Epithelial cell of umbilical artery (primary cell): Measurements from ENCODE around the gene KRTAP6-2. TPM values are rescaled to one million over a fixed set of nuclear protein-coding genes. Genes with fewer than 3 reads are reported as not detected.

Experiments
- total RNA-seq: library from RNA; depleted of rRNA; stranded (reverse); fragments of >200 nt; gene quantifications from 2 replicates; pipeline ENCODE4 v1.2.3, GENCODE V29; 2014

Gene KRTAP6-2
- total RNA-seq = not detected in 2 replicates

DNA sequence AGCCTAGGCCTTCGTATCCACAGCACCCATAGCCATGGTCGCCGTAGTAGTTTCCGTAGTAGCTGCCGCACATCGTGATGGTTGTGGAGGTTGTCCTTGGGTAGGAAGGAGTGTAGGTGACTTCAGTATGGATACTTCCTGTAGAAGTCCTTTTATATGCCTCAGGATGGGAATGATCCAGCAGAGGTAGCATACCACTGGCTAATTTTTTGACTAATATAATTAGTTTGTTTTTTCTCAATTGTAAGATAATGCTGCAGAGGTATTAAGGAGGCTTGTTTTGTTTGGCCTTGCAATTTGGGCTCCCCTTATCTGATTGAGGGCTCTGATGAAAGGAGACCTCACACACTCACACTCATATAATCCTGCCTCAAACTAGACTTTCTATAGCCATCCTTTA is at the start of gene KRTAP6-2:
Gene KRTAP6-2, minus strand, starts transcription at position 101 of the 400 bp plus-strand sequence. Its CDS starts 28 bp downstream, at position 73.

GRCh38 chr21:30642564-30642963 is 43.9 kb upstream of the KRTAP6-2 start, which contains the start of gene KRTAP20-3:
KRTAP20-3 (plus strand) TSS chr21:30642864.

GRCh38 chr21:30634906-30635305 is 36.2 kb upstream of the KRTAP6-2 start, which contains the start of gene KRTAP20-2:
KRTAP20-2 (plus strand) TSS chr21:30635206; CDS start chr21:30635264, 58 bp downstream.

DNA sequence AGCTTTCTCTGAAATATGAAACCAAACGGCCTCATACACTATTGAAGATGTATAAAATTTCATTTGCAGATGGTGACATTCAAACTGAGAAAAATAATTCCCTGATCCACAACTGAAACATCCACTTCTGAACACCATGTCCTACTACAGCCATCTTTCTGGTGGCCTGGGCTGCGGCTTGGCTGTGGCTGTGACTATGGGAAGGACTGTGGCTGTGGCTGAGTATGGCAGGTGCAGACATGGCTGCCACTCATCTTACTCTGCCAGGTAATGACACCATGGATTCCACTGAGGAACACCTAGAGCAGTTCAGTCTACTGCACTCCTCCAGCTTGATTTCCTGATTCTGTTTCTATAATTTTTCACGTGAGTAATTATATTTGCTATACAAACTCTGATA is 21.8 kb upstream of the KRTAP6-2 start, which contains the start of gene KRTAP20-4:
Gene KRTAP20-4, plus strand, starts transcription at position 106 of the 400 bp plus-strand sequence.

GRCh38 chr21:30616125-30616524 is 17.4 kb upstream of the KRTAP6-2 start, which contains the start of gene KRTAP20-1:
KRTAP20-1 (plus strand) TSS chr21:30616425; CDS start chr21:30616455, 30 bp downstream.

GRCh38 chr21:30613836-30614235 is 15.1 kb upstream of the KRTAP6-2 start, which contains the start of gene KRTAP6-1:
KRTAP6-1 (minus strand) TSS chr21:30613930; CDS start chr21:30613904, 26 bp downstream.

GRCh38 chr21:30600787-30601186 is 2.1 kb upstream of the KRTAP6-2 start, which contains the start of gene KRTAP22-1:
KRTAP22-1 (plus strand) TSS chr21:30601087.

GRCh38 chr21:30592140-30592539 is 6.6 kb downstream of the KRTAP6-2 start, which contains the start of gene KRTAP6-3:
KRTAP6-3 (plus strand) TSS chr21:30592440; CDS start chr21:30592446, 6 bp downstream.

DNA sequence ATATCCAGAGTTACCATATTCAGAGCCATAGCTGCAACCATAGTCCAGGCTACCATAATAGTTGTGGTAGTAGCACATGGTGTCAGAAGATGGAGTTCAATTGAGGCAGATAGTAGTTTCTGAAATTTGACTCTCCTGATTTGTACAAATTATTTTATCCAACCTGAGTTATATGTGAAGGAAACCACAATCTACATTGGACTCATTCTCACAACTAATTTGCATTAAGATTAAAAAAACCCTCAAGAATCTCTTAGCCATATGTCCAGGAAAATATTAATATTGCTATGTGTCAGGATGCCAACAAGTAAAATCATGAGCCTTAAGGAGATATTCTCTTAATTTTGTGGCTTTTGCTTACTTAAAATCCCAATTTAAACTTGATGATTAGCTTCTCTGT is 8.4 kb downstream of the KRTAP6-2 start, which contains the start of gene KRTAP22-2:
Gene KRTAP22-2, minus strand, starts transcription at position 101 of the 400 bp plus-strand sequence.

GRCh38 chr21:30561264-30561895 is 37.3 kb downstream of the KRTAP6-2 start, which contains the start of gene KRTAP19-7:
KRTAP19-7 (minus strand) TSS chr21:30561314; CDS start chr21:30561289, 25 bp downstream.

Other genes with a start within 250 kb of the KRTAP6-2 start
- not detected in 2 replicates for gene KRTAP13-2, start 226.6 kb downstream of the KRTAP6-2 start, total RNA-seq
- not detected in 2 replicates for gene KRTAP13-1, start 202.9 kb downstream of the KRTAP6-2 start, total RNA-seq
- gene KRTAP13-3, start 173.0 kb downstream of the KRTAP6-2 start, total RNA-seq = not detected in 2 replicates
- gene KRTAP13-4, start 168.7 kb downstream of the KRTAP6-2 start, total RNA-seq = not detected in 2 replicates
- gene KRTAP15-1, start 158.6 kb downstream of the KRTAP6-2 start, total RNA-seq = not detected in 2 replicates
- not detected in 2 replicates for gene KRTAP19-1, start 118.5 kb downstream of the KRTAP6-2 start, total RNA-seq
- not detected in 2 replicates for gene KRTAP19-2, start 111.5 kb downstream of the KRTAP6-2 start, total RNA-seq
- not detected in 2 replicates for gene KRTAP19-3, start 106.9 kb downstream of the KRTAP6-2 start, total RNA-seq
- gene KRTAP19-4, start 101.7 kb downstream of the KRTAP6-2 start, total RNA-seq = not detected in 2 replicates
- not detected in 2 replicates for gene KRTAP19-5, start 96.8 kb downstream of the KRTAP6-2 start, total RNA-seq
- not detected in 2 replicates for gene KRTAP19-6, start 57.0 kb downstream of the KRTAP6-2 start, total RNA-seq
- not detected in 2 replicates for gene KRTAP19-7, start 37.6 kb downstream of the KRTAP6-2 start, total RNA-seq
- gene KRTAP22-2, start 8.5 kb downstream of the KRTAP6-2 start, total RNA-seq = not detected in 2 replicates
- not detected in 2 replicates for gene KRTAP6-3, start 6.5 kb downstream of the KRTAP6-2 start, total RNA-seq
- gene KRTAP22-1, start 2.2 kb upstream of the KRTAP6-2 start, total RNA-seq = not detected in 2 replicates
- not detected in 2 replicates for gene KRTAP6-1, start 15.0 kb upstream of the KRTAP6-2 start, total RNA-seq
- not detected in 2 replicates for gene KRTAP20-1, start 17.5 kb upstream of the KRTAP6-2 start, total RNA-seq
- not detected in 2 replicates for gene KRTAP20-4, start 21.7 kb upstream of the KRTAP6-2 start, total RNA-seq
- not detected in 2 replicates for gene KRTAP20-2, start 36.3 kb upstream of the KRTAP6-2 start, total RNA-seq
- gene KRTAP20-3, start 44.0 kb upstream of the KRTAP6-2 start, total RNA-seq = not detected in 2 replicates
- gene KRTAP21-3, start 119.9 kb upstream of the KRTAP6-2 start, total RNA-seq = not detected in 2 replicates
- not detected in 2 replicates for gene KRTAP21-2, start 148.4 kb upstream of the KRTAP6-2 start, total RNA-seq
- not detected in 2 replicates for gene KRTAP21-1, start 156.5 kb upstream of the KRTAP6-2 start, total RNA-seq
- gene KRTAP8-1, start 214.4 kb upstream of the KRTAP6-2 start, total RNA-seq = not detected in 2 replicates
- gene KRTAP7-1, start 230.9 kb upstream of the KRTAP6-2 start, total RNA-seq = not detected in 2 replicates